NT2/D1 (cell line): Measurements from ENCODE around the gene MYO1E.

Source experiments
- SUZ12 ChIP-seq: IDR thresholded peaks from 2 replicates; pipeline ENCODE4 v1.6.1; 2011; ENCODE audit not compliant: insufficient read length, insufficient read depth; ENCODE audit errors: extremely low read depth
- YY1 ChIP-seq: IDR thresholded peaks from 2 replicates; pipeline ENCODE4 v1.6.1; 2011; ENCODE audit not compliant: insufficient read length, insufficient read depth
- ZNF274 ChIP-seq: IDR thresholded peaks from 2 replicates; pipeline ENCODE4 v1.6.1; 2011; ENCODE audit warnings: mild to moderate bottlenecking, low read depth, low read length

DNA sequence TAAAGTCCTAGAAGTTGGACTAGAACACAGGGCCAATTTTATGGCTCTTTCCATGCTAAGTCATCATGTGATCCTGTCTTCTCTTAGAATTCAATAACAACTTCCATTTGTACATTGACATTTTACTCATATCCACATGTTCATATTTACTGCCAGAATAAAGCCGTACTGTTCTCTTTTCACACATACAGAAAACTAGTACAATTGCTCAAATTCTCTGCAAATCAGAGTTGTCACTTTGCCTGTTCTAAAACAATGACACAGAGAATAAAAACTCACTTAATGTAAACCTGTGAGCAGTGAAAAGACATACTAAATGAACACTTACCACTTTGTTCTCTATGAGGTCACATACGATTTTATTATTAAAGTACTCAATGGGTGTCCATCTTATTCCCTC lies 162.5 kb downstream of the MYO1E start:
- TF ChIP-seq SUZ12 (no peak), YY1 (no peak), ZNF274 (no peak)
